HEK293 (cell line): ENCODE data around the gene PAK1.

Source experiments
- CTCF ChIA-PET: fragments of 350-600 bp; formaldehyde crosslinking; extraction: SDS; loops from one replicate; lab custom pipeline; 2021; ENCODE audit warnings: antibody characterized with exemption; lab: Yijun Ruan, JAX
- POLR2A ChIA-PET: fragments of 300-600 bp; formaldehyde crosslinking; extraction: SDS; loops from one replicate; lab custom pipeline; 2020; ENCODE audit warnings: antibody characterized with exemption, inconsistent platforms; lab: Yijun Ruan, JAX
- H3K27ac ChIP-seq: fragments of 200-500 bp; sonication (Bioruptor generic); 2 replicates; pipeline ENCODE4 v1.5.1; 2014; ENCODE audit warnings: low read depth, low read length, control low read depth, inconsistent platforms; ENCODE audit errors: extremely low read depth
- H3K36me3 ChIP-seq, 2 experiments: fragments of 200-500 bp in 1 of 2; sonication (Bioruptor generic) in 1 of 2; 1 replicate in 1 of 2; 2 replicates in 1 of 2; pipeline ENCODE4 v1.5.1; 2014 to 2017; ENCODE audit warnings: inconsistent platforms in 2 of 2, low read length in 2 of 2; ENCODE audit not compliant: control insufficient read depth in 2 of 2, insufficient read depth in 1 of 2
- H3K4me1 ChIP-seq: fragments of 200-500 bp; sonication (Bioruptor generic); 2 replicates; pipeline ENCODE4 v1.5.1; 2014; ENCODE audit warnings: mild to moderate bottlenecking, low read length, inconsistent platforms; ENCODE audit not compliant: control insufficient read depth, insufficient read depth
- H3K4me3 ChIP-seq: 2 replicates; pipeline ENCODE4 v1.5.1; 2011; ENCODE audit warnings: low read depth, mild to moderate bottlenecking, control low read depth, low read length, moderate library complexity
- H3K9me3 ChIP-seq: fragments of 200-500 bp; sonication (Bioruptor generic); 2 replicates; pipeline ENCODE4 v1.5.1; 2014; ENCODE audit warnings: low read depth, low read length, inconsistent platforms; ENCODE audit not compliant: control insufficient read depth, insufficient read depth
- KLF7 ChIP-seq: fragments of 450-650 bp; formaldehyde crosslinking; IDR thresholded peaks from 2 replicates; pipeline ENCODE4 v1.5.1; 2016; ENCODE audit warnings: missing biosample characterization, missing genetic modification characterization, borderline replicate concordance
- SCRT1 ChIP-seq: fragments of 450-650 bp; formaldehyde crosslinking; IDR thresholded peaks from 2 replicates; pipeline ENCODE4 v1.5.1; 2016; ENCODE audit warnings: missing biosample characterization, missing genetic modification characterization, borderline replicate concordance
- SCRT2 ChIP-seq: fragments of 450-650 bp; formaldehyde crosslinking; IDR thresholded peaks from 2 replicates; pipeline ENCODE4 v1.5.1; 2016; ENCODE audit warnings: missing biosample characterization, missing genetic modification characterization
- ZNF140 ChIP-seq: fragments of 450-650 bp; formaldehyde crosslinking; IDR thresholded peaks from 2 replicates; pipeline ENCODE4 v1.5.1; 2016; ENCODE audit warnings: missing biosample characterization, missing genetic modification characterization
- ZNF146 ChIP-seq: fragments of 450-650 bp; formaldehyde crosslinking; IDR thresholded peaks from 2 replicates; pipeline ENCODE4 v1.5.1; 2016; ENCODE audit warnings: missing biosample characterization, missing genetic modification characterization
- ZNF221 ChIP-seq: fragments of 450-650 bp; formaldehyde crosslinking; IDR thresholded peaks from 2 replicates; pipeline ENCODE4 v1.5.1; 2017; ENCODE audit warnings: missing biosample characterization, missing genetic modification characterization, borderline replicate concordance
- ZNF23 ChIP-seq: fragments of 450-650 bp; formaldehyde crosslinking; IDR thresholded peaks from 2 replicates; pipeline ENCODE4 v1.5.1; 2016; ENCODE audit warnings: missing biosample characterization, missing genetic modification characterization, borderline replicate concordance
- ZNF48 ChIP-seq: fragments of 450-650 bp; formaldehyde crosslinking; IDR thresholded peaks from 2 replicates; pipeline ENCODE4 v1.5.1; 2016; ENCODE audit warnings: missing biosample characterization, missing genetic modification characterization
- ZNF530 ChIP-seq: fragments of 450-650 bp; formaldehyde crosslinking; IDR thresholded peaks from 2 replicates; pipeline ENCODE4 v1.5.1; 2016; ENCODE audit warnings: low read depth, missing biosample characterization, missing genetic modification characterization
- ZNF624 ChIP-seq: fragments of 450-650 bp; formaldehyde crosslinking; IDR thresholded peaks from 2 replicates; pipeline ENCODE4 v1.5.1; 2017; ENCODE audit warnings: missing biosample characterization, missing genetic modification characterization
- ZNF626 ChIP-seq: fragments of 450-650 bp; sonication (Bioruptor Pico); formaldehyde crosslinking; IDR thresholded peaks from 2 replicates; pipeline ENCODE4 v1.5.1; 2018; ENCODE audit warnings: missing biosample characterization, missing genetic modification characterization, inconsistent platforms
- ZNF837 ChIP-seq: fragments of 450-650 bp; formaldehyde crosslinking; IDR thresholded peaks from 2 replicates; pipeline ENCODE4 v1.5.1; 2016; ENCODE audit warnings: missing biosample characterization, missing genetic modification characterization
- ZNF843 ChIP-seq: fragments of 450-650 bp; formaldehyde crosslinking; IDR thresholded peaks from 2 replicates; pipeline ENCODE4 v1.5.1; 2016; ENCODE audit warnings: missing biosample characterization, missing genetic modification characterization
- TF ChIP-seq, protein P1 (sequence below): fragments of 450-650 bp; formaldehyde crosslinking; IDR thresholded peaks from 2 replicates; pipeline ENCODE4 v1.5.1; 2016; ENCODE audit warnings: missing biosample characterization, missing genetic modification characterization
- TF ChIP-seq, protein P2 (sequence below): fragments of 450-650 bp; formaldehyde crosslinking; IDR thresholded peaks from 2 replicates; pipeline ENCODE4 v1.5.1; 2016; ENCODE audit warnings: missing biosample characterization, missing genetic modification characterization
- TF ChIP-seq, protein P3 (sequence below): fragments of 450-650 bp; formaldehyde crosslinking; IDR thresholded peaks from 2 replicates; pipeline ENCODE4; 2016; ENCODE audit warnings: missing biosample characterization, missing genetic modification characterization
- TF ChIP-seq, protein P4 (sequence below): sonication (generic); formaldehyde crosslinking; IDR thresholded peaks from 2 replicates; pipeline ENCODE4 v1.8.1; 2022; ENCODE audit warnings: mild to moderate bottlenecking, moderate library complexity, missing genetic modification reagents

PAK1 gene

DNA sequence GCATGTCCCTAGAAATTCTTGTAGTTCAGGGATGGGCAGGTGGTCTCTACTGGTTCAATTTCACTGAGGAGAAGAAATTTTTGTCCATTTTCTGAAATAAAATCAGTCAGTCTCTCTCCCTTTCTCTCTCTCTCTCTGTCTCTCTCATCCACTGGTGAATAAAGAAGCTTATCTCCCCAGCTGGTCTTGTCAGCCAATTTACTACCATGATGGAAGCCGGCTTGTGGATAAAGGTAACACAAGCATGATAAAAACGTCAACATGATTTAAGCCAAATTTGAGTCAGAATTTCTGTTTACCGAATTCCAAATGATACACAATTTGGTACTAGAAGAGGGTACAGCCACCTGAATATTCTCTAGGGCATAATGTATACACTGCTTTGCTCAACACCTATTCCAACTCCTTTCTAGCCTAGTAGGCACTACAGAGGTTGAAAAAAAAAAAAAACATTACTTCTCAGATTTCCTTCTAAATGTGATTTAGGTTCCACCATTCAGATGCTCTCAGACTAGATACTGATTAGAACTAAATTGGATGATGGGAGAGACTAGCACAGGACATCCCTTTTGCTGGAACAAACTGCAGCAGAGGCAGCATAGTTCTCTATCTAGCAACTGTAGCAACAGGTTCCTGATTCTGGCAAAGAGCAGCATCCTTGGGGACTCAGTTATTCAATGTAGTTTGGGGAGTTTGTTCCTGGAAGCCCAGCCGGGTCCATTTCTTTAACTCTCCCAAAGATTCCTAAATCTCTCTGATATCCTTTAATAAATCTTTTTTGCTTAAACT lies 18.8 kb downstream of the PAK1 start:
- no peaks in the 10 kb centered on the region; the same call in 1 of the 2 replicates for H3K4me1 ChIP-seq
- no peaks in the 10 kb centered on the region for H3K36me3 ChIP-seq
- no peak overlapping the region for H3K4me3 ChIP-seq
- no peak overlapping the region for H3K27ac ChIP-seq
- TF ChIP-seq, protein P1, sequence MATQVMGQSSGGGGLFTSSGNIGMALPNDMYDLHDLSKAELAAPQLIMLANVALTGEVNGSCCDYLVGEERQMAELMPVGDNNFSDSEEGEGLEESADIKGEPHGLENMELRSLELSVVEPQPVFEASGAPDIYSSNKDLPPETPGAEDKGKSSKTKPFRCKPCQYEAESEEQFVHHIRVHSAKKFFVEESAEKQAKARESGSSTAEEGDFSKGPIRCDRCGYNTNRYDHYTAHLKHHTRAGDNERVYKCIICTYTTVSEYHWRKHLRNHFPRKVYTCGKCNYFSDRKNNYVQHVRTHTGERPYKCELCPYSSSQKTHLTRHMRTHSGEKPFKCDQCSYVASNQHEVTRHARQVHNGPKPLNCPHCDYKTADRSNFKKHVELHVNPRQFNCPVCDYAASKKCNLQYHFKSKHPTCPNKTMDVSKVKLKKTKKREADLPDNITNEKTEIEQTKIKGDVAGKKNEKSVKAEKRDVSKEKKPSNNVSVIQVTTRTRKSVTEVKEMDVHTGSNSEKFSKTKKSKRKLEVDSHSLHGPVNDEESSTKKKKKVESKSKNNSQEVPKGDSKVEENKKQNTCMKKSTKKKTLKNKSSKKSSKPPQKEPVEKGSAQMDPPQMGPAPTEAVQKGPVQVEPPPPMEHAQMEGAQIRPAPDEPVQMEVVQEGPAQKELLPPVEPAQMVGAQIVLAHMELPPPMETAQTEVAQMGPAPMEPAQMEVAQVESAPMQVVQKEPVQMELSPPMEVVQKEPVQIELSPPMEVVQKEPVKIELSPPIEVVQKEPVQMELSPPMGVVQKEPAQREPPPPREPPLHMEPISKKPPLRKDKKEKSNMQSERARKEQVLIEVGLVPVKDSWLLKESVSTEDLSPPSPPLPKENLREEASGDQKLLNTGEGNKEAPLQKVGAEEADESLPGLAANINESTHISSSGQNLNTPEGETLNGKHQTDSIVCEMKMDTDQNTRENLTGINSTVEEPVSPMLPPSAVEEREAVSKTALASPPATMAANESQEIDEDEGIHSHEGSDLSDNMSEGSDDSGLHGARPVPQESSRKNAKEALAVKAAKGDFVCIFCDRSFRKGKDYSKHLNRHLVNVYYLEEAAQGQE (tag by site-specific recombination): no peak
- no peak for TF ChIP-seq ZNF146
- no peak for TF ChIP-seq KLF7 (tag by site-specific recombination)
- TF ChIP-seq, protein P2, sequence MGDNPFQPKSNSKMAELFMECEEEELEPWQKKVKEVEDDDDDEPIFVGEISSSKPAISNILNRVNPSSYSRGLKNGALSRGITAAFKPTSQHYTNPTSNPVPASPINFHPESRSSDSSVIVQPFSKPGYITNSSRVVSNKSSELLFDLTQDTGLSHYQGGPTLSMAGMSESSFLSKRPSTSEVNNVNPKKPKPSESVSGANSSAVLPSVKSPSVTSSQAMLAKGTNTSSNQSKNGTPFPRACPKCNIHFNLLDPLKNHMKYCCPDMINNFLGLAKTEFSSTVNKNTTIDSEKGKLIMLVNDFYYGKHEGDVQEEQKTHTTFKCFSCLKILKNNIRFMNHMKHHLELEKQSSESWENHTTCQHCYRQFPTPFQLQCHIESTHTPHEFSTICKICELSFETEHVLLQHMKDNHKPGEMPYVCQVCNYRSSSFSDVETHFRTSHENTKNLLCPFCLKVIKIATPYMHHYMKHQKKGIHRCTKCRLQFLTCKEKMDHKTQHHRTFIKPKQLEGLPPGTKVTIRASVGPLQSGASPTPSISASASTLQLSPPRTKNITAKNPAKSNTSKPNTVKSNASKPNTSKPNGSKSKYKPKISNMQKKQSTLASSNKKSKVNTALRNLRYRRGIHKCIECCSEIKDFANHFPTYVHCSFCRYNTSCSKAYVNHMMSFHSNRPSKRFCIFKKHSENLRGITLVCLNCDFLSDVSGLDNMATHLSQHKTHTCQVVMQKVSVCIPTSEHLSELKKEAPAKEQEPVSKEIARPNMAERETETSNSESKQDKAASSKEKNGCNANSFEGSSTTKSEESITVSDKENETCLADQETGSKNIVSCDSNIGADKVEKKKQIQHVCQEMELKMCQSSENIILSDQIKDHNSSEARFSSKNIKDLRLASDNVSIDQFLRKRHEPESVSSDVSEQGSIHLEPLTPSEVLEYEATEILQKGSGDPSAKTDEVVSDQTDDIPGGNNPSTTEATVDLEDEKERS: no peak
- TF ChIP-seq ZNF837: no peak
- TF ChIP-seq ZNF530 (tag by site-specific recombination): no peak
- peak; percentile 71 for TF ChIP-seq SCRT2 (tag by site-specific recombination)
- TF ChIP-seq, protein P3, sequence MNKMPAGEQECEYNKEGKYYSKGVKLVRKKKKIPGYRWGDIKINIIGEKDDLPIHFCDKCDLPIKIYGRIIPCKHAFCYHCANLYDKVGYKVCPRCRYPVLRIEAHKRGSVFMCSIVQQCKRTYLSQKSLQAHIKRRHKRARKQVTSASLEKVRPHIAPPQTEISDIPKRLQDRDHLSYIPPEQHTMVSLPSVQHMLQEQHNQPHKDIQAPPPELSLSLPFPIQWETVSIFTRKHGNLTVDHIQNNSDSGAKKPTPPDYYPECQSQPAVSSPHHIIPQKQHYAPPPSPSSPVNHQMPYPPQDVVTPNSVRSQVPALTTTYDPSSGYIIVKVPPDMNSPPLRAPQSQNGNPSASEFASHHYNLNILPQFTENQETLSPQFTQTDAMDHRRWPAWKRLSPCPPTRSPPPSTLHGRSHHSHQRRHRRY (tag by site-specific recombination): no peak
- no peak for TF ChIP-seq ZNF23
- 0 out of 2 replicates have a peak, but pooled peaks have one; percentile 33 for TF ChIP-seq SCRT1 (tag by site-specific recombination)
- TF ChIP-seq ZNF140 (tag by site-specific recombination): no peak
- no peak for TF ChIP-seq ZNF48 (tag by site-specific recombination)
- TF ChIP-seq, all 188 proteins: peak for 2
- ChIA-PET POLR2A (no interaction called here), CTCF (interaction anchor here (0.5 kb wide), 1 partner anchor 151 kb away, joined by 5 read pairs; no protein-coding TSS in a partner anchor)
- H3K9me3 ChIP-seq: no peaks in the 10 kb centered on the region

DNA sequence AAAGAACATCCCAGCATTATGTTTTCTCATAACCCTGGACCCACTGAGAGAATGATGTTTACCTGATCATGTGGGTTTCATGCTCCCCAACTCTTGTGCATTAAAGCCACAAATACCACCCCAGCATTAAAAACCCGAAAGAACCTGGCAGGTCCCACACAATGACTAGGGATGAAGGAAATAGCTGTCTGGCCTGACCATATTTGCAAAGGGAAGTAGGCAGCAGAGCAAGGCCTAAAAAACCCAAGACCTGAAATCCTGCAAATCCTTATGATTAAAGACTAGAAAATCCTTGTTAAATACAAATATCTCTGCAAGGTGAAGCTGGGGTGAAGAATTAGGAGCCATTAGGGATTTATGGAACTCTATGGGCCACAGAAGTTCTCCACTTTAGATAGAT lies 23.7 kb downstream of the PAK1 start:
- Histone ChIP-seq H3K4me1 (no peaks in the 10 kb centered on the region; the same call in 1 of the 2 replicates), H3K36me3 (no peaks in the 10 kb centered on the region), H3K9me3 (no peaks in the 10 kb centered on the region), H3K4me3 (no peak overlapping the region), H3K27ac (no peak overlapping the region)
- POLR2A ChIA-PET: no interaction called here
- TF ChIP-seq ZNF837 (no peak), ZNF626 (no peak), ZNF843 (tag by site-specific recombination) (no peak), ZNF624 (tag by site-specific recombination) (no peak), ZNF221 (tag by site-specific recombination) (no peak)
- TF ChIP-seq, protein P4, sequence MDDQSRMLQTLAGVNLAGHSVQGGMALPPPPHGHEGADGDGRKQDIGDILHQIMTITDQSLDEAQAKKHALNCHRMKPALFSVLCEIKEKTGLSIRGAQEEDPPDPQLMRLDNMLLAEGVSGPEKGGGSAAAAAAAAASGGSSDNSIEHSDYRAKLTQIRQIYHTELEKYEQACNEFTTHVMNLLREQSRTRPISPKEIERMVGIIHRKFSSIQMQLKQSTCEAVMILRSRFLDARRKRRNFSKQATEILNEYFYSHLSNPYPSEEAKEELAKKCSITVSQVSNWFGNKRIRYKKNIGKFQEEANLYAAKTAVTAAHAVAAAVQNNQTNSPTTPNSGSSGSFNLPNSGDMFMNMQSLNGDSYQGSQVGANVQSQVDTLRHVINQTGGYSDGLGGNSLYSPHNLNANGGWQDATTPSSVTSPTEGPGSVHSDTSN (CRISPR knock-in tag): no peak
- CTCF ChIA-PET: no interaction called here
